OCI-LY1 (cell line): ENCODE data around the gene CIAO3.

Experiments
- EZH2 ChIP-seq: fragments of 200-600 bp; sonication (generic), shearing (Covaris generic); IDR thresholded peaks from 2 replicates; pipeline ENCODE4 v1.8.0; 2017; ENCODE audit warnings: borderline replicate concordance, mixed run types, mild to moderate bottlenecking, antibody characterized with exemption, low read length, moderate library complexity, mixed read lengths
- TF ChIP-seq, protein P1 (sequence below): fragments of 200-600 bp; sonication (generic), shearing (Covaris generic); IDR thresholded peaks from 2 replicates; pipeline ENCODE4 v1.5.1; 2017; ENCODE audit warnings: mild to moderate bottlenecking, antibody characterized with exemption, low read length, moderate library complexity, mixed read lengths

- TF ChIP-seq, protein P1, sequence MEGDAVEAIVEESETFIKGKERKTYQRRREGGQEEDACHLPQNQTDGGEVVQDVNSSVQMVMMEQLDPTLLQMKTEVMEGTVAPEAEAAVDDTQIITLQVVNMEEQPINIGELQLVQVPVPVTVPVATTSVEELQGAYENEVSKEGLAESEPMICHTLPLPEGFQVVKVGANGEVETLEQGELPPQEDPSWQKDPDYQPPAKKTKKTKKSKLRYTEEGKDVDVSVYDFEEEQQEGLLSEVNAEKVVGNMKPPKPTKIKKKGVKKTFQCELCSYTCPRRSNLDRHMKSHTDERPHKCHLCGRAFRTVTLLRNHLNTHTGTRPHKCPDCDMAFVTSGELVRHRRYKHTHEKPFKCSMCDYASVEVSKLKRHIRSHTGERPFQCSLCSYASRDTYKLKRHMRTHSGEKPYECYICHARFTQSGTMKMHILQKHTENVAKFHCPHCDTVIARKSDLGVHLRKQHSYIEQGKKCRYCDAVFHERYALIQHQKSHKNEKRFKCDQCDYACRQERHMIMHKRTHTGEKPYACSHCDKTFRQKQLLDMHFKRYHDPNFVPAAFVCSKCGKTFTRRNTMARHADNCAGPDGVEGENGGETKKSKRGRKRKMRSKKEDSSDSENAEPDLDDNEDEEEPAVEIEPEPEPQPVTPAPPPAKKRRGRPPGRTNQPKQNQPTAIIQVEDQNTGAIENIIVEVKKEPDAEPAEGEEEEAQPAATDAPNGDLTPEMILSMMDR: no peak
- no peak for TF ChIP-seq EZH2
These were observed 9.7 kb upstream of the CIAO3 start for GRCh38 chr16:750485-750884.
